DLD1 (cell line): ENCODE measurements around the gene GHSR.

Experiments used
- in situ Hi-C: cut with HindIII; loops from 2 replicates; pipeline ENCODE4 v1.10.0; 2017; ENCODE audit warnings: low sequenced_read_pairs

The GHSR gene

GRCh38 chr3:172441581-172441980 is 6.7 kb downstream of the GHSR start:
- in situ Hi-C loops, result no loop called here

- in situ Hi-C loops, result no loop called here
These were observed 10.1 kb downstream of the GHSR start for GRCh38 chr3:172438186-172438585.

GRCh38 chr3:172437713-172438112 is 10.5 kb downstream of the GHSR start:
- in situ Hi-C loops, result no loop called here

- in situ Hi-C loops, result no loop called here
These were observed 32.9 kb downstream of the GHSR start for GRCh38 chr3:172415323-172415722.

- in situ Hi-C loops, result no loop called here
These were observed 36.7 kb downstream of the GHSR start for GRCh38 chr3:172411478-172411947.

GRCh38 chr3:172410702-172411477 is 37.4 kb downstream of the GHSR start:
- in situ Hi-C loops, result no loop called here

GRCh38 chr3:172407872-172408271 is 40.4 kb downstream of the GHSR start:
- in situ Hi-C loops, result no loop called here

GRCh38 chr3:172405914-172406313 is 42.3 kb downstream of the GHSR start:
- in situ Hi-C loops, result no loop called here

GRCh38 chr3:172404237-172404962 is 43.9 kb downstream of the GHSR start:
- in situ Hi-C loops, result no loop called here

GRCh38 chr3:172402892-172403643 is 45.2 kb downstream of the GHSR start:
- in situ Hi-C loops, result no loop called here

GRCh38 chr3:172402090-172402489 is 46.2 kb downstream of the GHSR start:
- in situ Hi-C loops, result no loop called here

GRCh38 chr3:172398484-172398883 is 49.8 kb downstream of the GHSR start:
- in situ Hi-C loops, result no loop called here

GRCh38 chr3:172397716-172398405 is 50.4 kb downstream of the GHSR start:
- in situ Hi-C loops, result no loop called here

- in situ Hi-C loops, result no loop called here
These were observed 51.9 kb downstream of the GHSR start for GRCh38 chr3:172396400-172396799.

- in situ Hi-C loops, result no loop called here
These were observed 53.6 kb downstream of the GHSR start for GRCh38 chr3:172394692-172395091.
